BLaER1 (cell line): ENCODE results near the gene LPAR3.

Experiments
- H3K27ac ChIP-seq: shearing (Covaris generic); formaldehyde crosslinking; 2 replicates; pipeline ENCODE4 v1.8.1; 2022
- H3K27me3 ChIP-seq: shearing (Covaris generic); formaldehyde crosslinking; 2 replicates; pipeline ENCODE4 v1.8.1; 2022
- H3K36me3 ChIP-seq: shearing (Covaris generic); formaldehyde crosslinking; 2 replicates; pipeline ENCODE4 v1.8.1; 2022
- H3K4me1 ChIP-seq: shearing (Covaris generic); formaldehyde crosslinking; 2 replicates; pipeline ENCODE4 v1.8.1; 2022
- H3K4me2 ChIP-seq: shearing (Covaris generic); formaldehyde crosslinking; 2 replicates; pipeline ENCODE4 v1.8.1; 2022
- H3K4me3 ChIP-seq: shearing (Covaris generic); formaldehyde crosslinking; 2 replicates; pipeline ENCODE4 v1.8.1; 2022
- H3K9ac ChIP-seq: shearing (Covaris generic); formaldehyde crosslinking; 2 replicates; pipeline ENCODE4 v1.8.1; 2022
- H3K9me3 ChIP-seq: shearing (Covaris generic); formaldehyde crosslinking; 2 replicates; pipeline ENCODE4 v1.8.1; 2022
- H4K20me1 ChIP-seq: shearing (Covaris generic); formaldehyde crosslinking; 2 replicates; pipeline ENCODE4 v1.8.1; 2022
- Cebpa-rat ChIP-seq: shearing (Covaris generic); IDR thresholded peaks from 2 replicates; pipeline ENCODE4 v1.8.1; 2022

Gene LPAR3

GRCh38 chr1:84883286-84883685 is 9.7 kb downstream of the LPAR3 start:
- Histone ChIP-seq H3K9me3 (no peaks in the 10 kb centered on the region), H3K4me1 (no peaks in the 10 kb centered on the region), H3K27ac (no peak overlapping the region), H3K36me3 (no peaks in the 10 kb centered on the region), H3K4me2 (no peak overlapping the region), H3K9ac (no peak overlapping the region), H3K27me3 (no peaks in the 10 kb centered on the region), H3K4me3 (no peak overlapping the region), H4K20me1 (no peaks in the 10 kb centered on the region)
- TF ChIP-seq Cebpa-rat, result no peak

DNA sequence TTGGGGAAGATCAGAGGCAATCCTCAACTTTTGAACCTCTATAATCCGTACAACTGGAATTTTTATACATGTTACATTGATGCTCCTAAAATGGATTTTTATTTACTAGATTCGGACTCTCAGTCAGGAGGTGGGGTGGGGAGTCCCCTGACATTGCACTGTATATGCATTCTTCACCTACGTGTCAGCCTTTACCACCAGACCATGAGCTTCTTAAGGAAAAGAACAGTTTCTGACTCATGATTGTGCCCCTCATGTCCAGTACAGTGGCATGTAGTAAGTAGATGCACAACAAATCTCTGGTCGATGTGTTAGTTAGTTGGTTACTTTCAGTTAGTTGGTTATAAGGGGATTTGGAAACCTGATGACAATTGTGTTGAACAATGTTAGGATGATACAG is 15.4 kb downstream of the LPAR3 start:
- Histone ChIP-seq H3K9ac (no peak overlapping the region), H3K4me3 (no peak overlapping the region), H3K27me3 (no peaks in the 10 kb centered on the region), H3K36me3 (no peaks in the 10 kb centered on the region), H3K4me2 (no peak overlapping the region), H3K4me1 (no peaks in the 10 kb centered on the region), H4K20me1 (no peaks in the 10 kb centered on the region), H3K27ac (no peak overlapping the region), H3K9me3 (no peaks in the 10 kb centered on the region)
- no peak for TF ChIP-seq Cebpa-rat

- Histone ChIP-seq H3K4me1 (no peaks in the 10 kb centered on the region), H3K9me3 (no peaks in the 10 kb centered on the region), H3K36me3 (no peaks in the 10 kb centered on the region), H3K27ac (no peak overlapping the region), H4K20me1 (no peaks in the 10 kb centered on the region), H3K27me3 (no peaks in the 10 kb centered on the region), H3K4me2 (no peak overlapping the region), H3K9ac (no peak overlapping the region), H3K4me3 (no peak overlapping the region)
- TF ChIP-seq Cebpa-rat, result no peak
Measured at GRCh38 chr1:84876353-84876752, 16.7 kb downstream of the LPAR3 start.

DNA sequence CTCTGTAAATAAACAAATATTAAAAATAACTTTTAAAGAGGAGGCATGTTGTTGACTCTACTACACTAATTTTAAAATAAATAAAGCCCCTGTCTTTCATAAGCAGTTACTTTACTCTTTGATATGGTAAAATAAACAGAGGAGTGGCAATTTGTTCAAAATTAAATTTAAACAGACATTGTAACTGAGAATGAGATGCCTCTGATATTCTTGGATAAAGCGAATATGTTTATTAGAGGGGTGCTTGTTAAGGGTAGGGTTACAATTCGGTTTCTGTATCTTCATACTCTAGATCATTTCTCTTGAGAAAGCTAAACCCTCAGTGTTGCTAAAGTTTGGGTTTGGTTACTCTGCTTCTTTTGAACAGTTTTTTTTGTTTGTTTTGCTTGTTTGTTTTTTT is 19.6 kb downstream of the LPAR3 start:
- Histone ChIP-seq H3K4me3 (no peak overlapping the region), H3K36me3 (no peaks in the 10 kb centered on the region), H3K9ac (no peak overlapping the region), H3K9me3 (no peaks in the 10 kb centered on the region), H3K4me1 (no peaks in the 10 kb centered on the region), H4K20me1 (no peaks in the 10 kb centered on the region), H3K27me3 (no peaks in the 10 kb centered on the region), H3K4me2 (no peak overlapping the region), H3K27ac (no peak overlapping the region)
- TF ChIP-seq Cebpa-rat, result no peak

DNA sequence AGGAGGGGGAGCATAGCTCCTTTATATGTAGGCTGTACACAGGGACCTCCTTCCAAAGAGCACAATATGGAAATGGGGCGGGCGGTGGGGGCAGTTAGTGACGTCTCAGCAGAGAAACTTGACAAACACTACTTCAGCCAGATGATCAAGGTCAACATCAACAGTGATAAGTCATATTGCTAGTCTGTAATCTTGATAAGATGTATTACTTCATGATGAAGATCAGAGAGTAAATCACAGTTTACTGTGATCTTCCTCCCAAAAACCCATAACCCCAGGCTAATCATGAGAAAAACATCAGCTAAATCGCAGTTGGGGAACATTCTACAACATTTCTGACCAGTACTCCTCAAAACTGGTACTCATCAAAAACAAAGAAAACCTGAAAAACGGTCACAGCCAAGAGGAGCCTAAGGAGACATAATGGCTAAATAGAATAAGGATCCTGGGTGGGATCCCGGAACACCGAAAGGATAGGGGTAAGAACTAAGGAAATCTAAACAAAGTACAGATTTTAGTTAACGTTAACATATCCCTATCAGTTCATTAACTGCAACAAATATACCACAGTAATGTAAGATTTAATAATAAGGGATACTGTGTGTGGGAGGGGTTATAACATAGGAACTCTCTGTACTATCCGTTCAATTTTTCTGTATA is 20.2 kb downstream of the LPAR3 start:
- Histone ChIP-seq H3K4me3 (no peak overlapping the region), H3K27me3 (no peaks in the 10 kb centered on the region), H3K4me2 (no peak overlapping the region), H3K27ac (no peak overlapping the region), H3K36me3 (no peaks in the 10 kb centered on the region), H4K20me1 (no peaks in the 10 kb centered on the region), H3K9ac (no peak overlapping the region), H3K4me1 (no peaks in the 10 kb centered on the region), H3K9me3 (no peaks in the 10 kb centered on the region)
- no peak for TF ChIP-seq Cebpa-rat

DNA sequence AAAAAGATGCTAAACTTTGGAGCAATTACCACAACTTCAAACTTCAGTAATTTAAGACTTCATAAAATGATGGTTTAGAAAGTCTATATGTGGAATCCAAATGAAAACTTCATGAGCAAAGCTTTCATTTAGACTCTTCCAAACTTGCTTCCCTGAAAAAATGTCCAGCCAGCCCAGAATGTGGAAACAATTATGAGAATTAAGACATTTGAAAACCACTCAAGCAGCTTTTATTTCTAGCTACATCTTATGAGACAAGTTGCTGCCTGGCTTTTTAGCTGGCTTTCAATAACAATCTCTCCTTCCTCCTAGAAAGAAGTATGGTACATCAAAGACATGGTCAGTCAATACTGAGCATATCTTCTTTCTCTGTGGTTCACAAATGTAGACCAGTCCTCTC is 21.8 kb downstream of the LPAR3 start:
- H3K4me2 ChIP-seq, result no peak overlapping the region
- no peak overlapping the region for H3K9ac ChIP-seq
- no peaks in the 10 kb centered on the region for H3K27me3 ChIP-seq
- no peak overlapping the region for H3K27ac ChIP-seq
- H3K36me3 ChIP-seq, result no peaks in the 10 kb centered on the region
- H3K4me3 ChIP-seq, result no peak overlapping the region
- no peaks in the 10 kb centered on the region for H4K20me1 ChIP-seq
- no peaks in the 10 kb centered on the region for H3K9me3 ChIP-seq
- TF ChIP-seq Cebpa-rat, result no peak
- no peaks in the 10 kb centered on the region for H3K4me1 ChIP-seq

DNA sequence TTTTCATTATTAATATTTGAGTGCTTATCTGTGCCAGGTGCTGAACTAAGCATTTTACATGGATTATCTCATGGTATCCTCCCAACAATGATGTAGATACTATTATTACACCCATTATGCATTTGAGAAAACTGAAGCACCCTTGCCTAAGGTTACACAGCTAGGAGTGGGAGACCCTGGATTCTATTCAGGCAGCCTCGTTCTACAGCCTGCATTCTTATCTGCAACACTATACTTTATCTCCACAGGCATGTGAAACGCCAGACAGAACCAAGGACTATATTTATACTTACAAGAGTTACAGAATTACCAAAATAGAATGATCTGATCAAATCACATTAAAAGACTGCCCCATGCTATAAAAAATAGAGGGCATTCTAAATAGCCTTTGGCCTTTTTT is 22.4 kb downstream of the LPAR3 start:
- Histone ChIP-seq H3K27ac (no peak overlapping the region), H3K4me1 (no peaks in the 10 kb centered on the region), H3K27me3 (no peaks in the 10 kb centered on the region), H4K20me1 (no peaks in the 10 kb centered on the region), H3K36me3 (no peaks in the 10 kb centered on the region), H3K9ac (no peak overlapping the region), H3K9me3 (no peaks in the 10 kb centered on the region), H3K4me3 (no peak overlapping the region), H3K4me2 (no peak overlapping the region)
- no peak for TF ChIP-seq Cebpa-rat

DNA sequence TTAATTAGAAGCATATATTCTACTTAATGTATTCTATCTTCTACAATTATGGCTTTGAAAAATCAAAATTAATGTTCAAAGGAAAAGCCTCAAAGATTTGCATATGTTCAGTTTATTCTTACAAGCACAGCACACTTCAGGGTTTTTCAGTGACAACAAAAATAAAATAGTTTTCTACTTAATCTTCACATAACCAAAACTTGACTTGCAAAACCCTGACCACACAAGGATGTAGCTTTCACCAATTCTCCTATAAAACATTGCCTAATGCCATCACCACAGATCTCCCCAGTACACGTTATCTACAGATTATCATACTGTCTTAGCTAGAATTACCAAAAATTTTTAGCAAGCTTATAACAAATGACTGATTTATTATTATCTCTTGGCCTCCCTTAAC is 23.3 kb downstream of the LPAR3 start:
- no peak overlapping the region for H3K27ac ChIP-seq
- no peaks in the 10 kb centered on the region for H3K27me3 ChIP-seq
- H4K20me1 ChIP-seq, result no peaks in the 10 kb centered on the region
- TF ChIP-seq Cebpa-rat, result no peak
- no peaks in the 10 kb centered on the region for H3K36me3 ChIP-seq
- no peak overlapping the region for H3K4me2 ChIP-seq
- no peak overlapping the region for H3K9ac ChIP-seq
- H3K4me1 ChIP-seq, result no peaks in the 10 kb centered on the region
- no peak overlapping the region for H3K4me3 ChIP-seq
- no peaks in the 10 kb centered on the region for H3K9me3 ChIP-seq

DNA sequence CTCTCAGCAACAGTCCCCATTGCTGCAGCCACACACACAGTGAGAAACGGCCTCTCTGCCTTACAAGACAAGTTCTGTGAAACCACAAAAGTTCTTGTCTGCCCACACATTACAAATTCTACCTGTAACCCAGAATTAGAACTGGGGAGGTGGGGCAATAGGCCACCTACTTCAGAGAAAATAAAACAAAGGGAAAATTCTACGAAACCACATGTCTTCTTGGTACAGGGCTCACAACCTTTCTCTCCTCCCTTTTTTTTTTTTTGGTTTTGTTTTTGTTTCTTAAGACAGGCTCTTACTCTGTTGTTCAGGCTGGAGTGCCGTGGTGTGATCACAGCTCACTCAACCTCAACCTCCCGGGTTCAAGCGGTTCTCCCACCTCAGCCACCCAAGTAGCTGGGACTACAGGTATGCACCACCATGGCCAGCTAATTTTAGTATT is 30.2 kb downstream of the LPAR3 start:
- no peaks in the 10 kb centered on the region for H3K9me3 ChIP-seq
- no peak overlapping the region for H3K4me2 ChIP-seq
- H3K27ac ChIP-seq, result no peak overlapping the region
- no peaks in the 10 kb centered on the region for H3K27me3 ChIP-seq
- no peak for TF ChIP-seq Cebpa-rat
- no peaks in the 10 kb centered on the region for H3K4me1 ChIP-seq
- no peak overlapping the region for H3K4me3 ChIP-seq
- no peak overlapping the region for H3K9ac ChIP-seq
- H4K20me1 ChIP-seq, result no peaks in the 10 kb centered on the region
- no peaks in the 10 kb centered on the region for H3K36me3 ChIP-seq

GRCh38 chr1:84861988-84862644 is 30.9 kb downstream of the LPAR3 start:
- H3K9me3 ChIP-seq, result no peaks in the 10 kb centered on the region
- no peak overlapping the region for H3K4me2 ChIP-seq
- H3K36me3 ChIP-seq, result no peaks in the 10 kb centered on the region
- no peaks in the 10 kb centered on the region for H3K4me1 ChIP-seq
- no peak overlapping the region for H3K4me3 ChIP-seq
- no peaks in the 10 kb centered on the region for H3K27me3 ChIP-seq
- H3K9ac ChIP-seq, result no peak overlapping the region
- no peak overlapping the region for H3K27ac ChIP-seq
- H4K20me1 ChIP-seq, result no peaks in the 10 kb centered on the region
- no peak for TF ChIP-seq Cebpa-rat
